Osteocyte (in vitro differentiated cells): ENCODE results near the gene GRID1. TPM values are rescaled to one million over a fixed set of nuclear protein-coding genes. Genes with fewer than 3 reads are reported as not detected.

Experiments used
- DNase-seq: peaks from one replicate; pipeline ENCODE4 v3.0.0; 2021; ENCODE audit warnings: mixed read lengths; ENCODE audit not compliant: unreplicated experiment; ENCODE audit errors: extremely low spot score
- H3K27ac Mint-ChIP-seq: one replicate; pipeline ENCODE4 v1.8.0; 2021; ENCODE audit warnings: mild to moderate bottlenecking, mixed read lengths; ENCODE audit not compliant: unreplicated experiment
- H3K27me3 Mint-ChIP-seq: one replicate; pipeline ENCODE4 v1.8.0; 2021; ENCODE audit warnings: mixed read lengths; ENCODE audit not compliant: unreplicated experiment
- H3K36me3 Mint-ChIP-seq: one replicate; pipeline ENCODE4 v1.8.0; 2021; ENCODE audit warnings: mixed read lengths; ENCODE audit not compliant: unreplicated experiment
- H3K4me1 Mint-ChIP-seq: one replicate; pipeline ENCODE4 v1.8.0; 2021; ENCODE audit warnings: mixed read lengths; ENCODE audit not compliant: unreplicated experiment
- H3K4me3 Mint-ChIP-seq: one replicate; pipeline ENCODE4 v1.8.0; 2021; ENCODE audit warnings: mild to moderate bottlenecking, moderate library complexity, mixed read lengths; ENCODE audit not compliant: unreplicated experiment
- H3K9me3 Mint-ChIP-seq: one replicate; pipeline ENCODE4 v1.8.0; 2021; ENCODE audit warnings: mixed read lengths; ENCODE audit not compliant: unreplicated experiment
- CTCF ChIP-seq: fragments of 200-600 bp; sonication (generic); IDR thresholded peaks from 2 replicates; pipeline ENCODE4 v1.5.0; 2021; ENCODE audit warnings: antibody characterized with exemption, mild to moderate bottlenecking, moderate library complexity
- total RNA-seq: library from RNA; stranded (reverse); gene quantifications from 2 replicates; pipeline ENCODE4 v1.2.1, GENCODE V29; 2021

GRID1 gene
- total RNA-seq, 1 donor from 2014 or later, result 0.11 TPM

GRCh38 chr10:86402283-86402941, 35.8 kb upstream of the GRID1 start:
- peaks cover 9% of the 10 kb centered on the region for H3K27me3 Mint-ChIP-seq

GRCh38 chr10:86401588-86402282, 35.1 kb upstream of the GRID1 start:
- DNase-seq, result peak; percentile 82
- H3K4me1 Mint-ChIP-seq, result peaks cover 27% of the 10 kb centered on the region
- peaks cover 9% of the 10 kb centered on the region for H3K27me3 Mint-ChIP-seq
- peak overlapping the region; percentile 26 for H3K4me3 Mint-ChIP-seq
- H3K27ac Mint-ChIP-seq, result peak overlapping the region; percentile 12
- no peaks in the 10 kb centered on the region for H3K36me3 Mint-ChIP-seq
- no peaks in the 10 kb centered on the region for H3K9me3 Mint-ChIP-seq
- TF ChIP-seq CTCF, result no peak

More at GRCh38 chr10:86402283-86402941, 35.8 kb upstream of the GRID1 start:
- peak; percentile 69 for DNase-seq
- Mint-ChIP-seq H3K4me3 (no peak overlapping the region), H3K27ac (peak overlapping the region; percentile 12), H3K36me3 (no peaks in the 10 kb centered on the region), H3K4me1 (peaks cover 27% of the 10 kb centered on the region), H3K9me3 (no peaks in the 10 kb centered on the region)
- TF ChIP-seq CTCF, result no peak

- DNase-seq, result peak; percentile 85
- Mint-ChIP-seq H3K4me3 (peak overlapping the region; percentile 72), H3K9me3 (no peaks in the 10 kb centered on the region), H3K27me3 (peaks cover 16% of the 10 kb centered on the region), H3K4me1 (peaks cover 27% of the 10 kb centered on the region), H3K27ac (no peak overlapping the region), H3K36me3 (no peaks in the 10 kb centered on the region)
- TF ChIP-seq CTCF, result peak; percentile 37
Observed at GRCh38 chr10:86400705-86401587, 34.4 kb upstream of the GRID1 start.

- Mint-ChIP-seq H3K4me1 (peaks cover 27% of the 10 kb centered on the region), H3K27me3 (peaks cover 20% of the 10 kb centered on the region), H3K9me3 (no peaks in the 10 kb centered on the region), H3K4me3 (peak overlapping the region; percentile 72), H3K27ac (peak overlapping the region; percentile 81), H3K36me3 (no peaks in the 10 kb centered on the region)
- peak; percentile 98 for DNase-seq
- peak; percentile 97 for TF ChIP-seq CTCF
Observed at GRCh38 chr10:86399879-86400704, 33.5 kb upstream of the GRID1 start.
